ENCODE data around the gene HOXC9.

The HOXC9 gene

DNA sequence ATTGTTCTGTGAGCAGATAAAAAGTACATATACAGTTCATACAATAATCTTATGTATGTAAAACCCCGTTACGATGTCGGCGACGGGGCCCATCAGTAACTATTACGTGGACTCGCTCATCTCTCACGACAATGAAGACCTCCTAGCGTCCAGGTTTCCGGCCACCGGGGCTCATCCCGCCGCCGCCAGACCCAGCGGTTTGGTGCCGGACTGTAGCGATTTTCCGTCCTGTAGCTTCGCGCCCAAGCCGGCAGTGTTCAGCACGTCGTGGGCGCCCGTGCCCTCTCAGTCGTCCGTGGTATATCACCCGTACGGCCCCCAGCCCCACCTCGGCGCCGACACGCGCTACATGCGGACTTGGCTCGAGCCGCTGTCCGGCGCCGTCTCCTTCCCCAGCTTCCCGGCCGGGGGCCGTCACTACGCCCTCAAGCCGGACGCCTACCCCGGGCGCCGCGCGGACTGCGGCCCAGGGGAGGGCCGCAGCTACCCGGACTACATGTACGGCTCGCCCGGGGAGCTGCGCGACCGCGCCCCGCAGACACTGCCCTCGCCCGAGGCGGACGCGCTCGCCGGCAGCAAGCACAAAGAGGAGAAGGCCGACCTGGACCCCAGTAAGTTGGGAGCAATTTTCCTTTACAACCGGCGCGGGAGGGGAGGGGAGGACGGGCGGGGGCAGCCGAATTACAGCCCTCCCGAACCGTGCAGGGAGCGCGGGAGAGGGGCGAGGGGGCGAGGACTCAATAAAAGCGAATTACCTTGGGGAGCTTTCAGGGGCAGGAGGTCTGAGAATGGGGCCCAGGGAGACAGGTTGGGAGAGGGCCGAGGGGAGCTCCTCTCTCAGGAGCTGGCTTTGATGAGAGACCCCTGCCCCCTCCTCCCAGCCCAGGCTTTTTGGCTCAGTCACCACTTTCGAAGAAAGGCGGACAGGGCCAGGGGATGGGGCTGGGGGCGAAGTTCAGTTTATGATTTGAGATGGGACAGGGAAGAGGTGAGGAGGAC is at the start of gene HOXC9:
Gene HOXC9 (plus strand): TSS at position 46 of the 999 bp plus-strand sequence. CDS start 28 bp downstream, at position 74.
- Histone ChIP-seq H3K79me2 (ENCODE audit: control insufficient read depth, insufficient read depth, low read length, unreplicated experiment) (peaks cover 3% of the 10 kb centered on the region), H3K27ac (ENCODE audit: low read depth, low read length) (peak within 1 kb of the TSS; percentile 37; the same call in 1 of the 2 replicates), H3K4me3 (ENCODE audit: low read depth, low read length) (peak within 1 kb of the TSS; percentile 84), H2AFZ (ENCODE audit: low read length, unreplicated experiment) (peak within 1 kb of the TSS; percentile 62), H3K36me3 (ENCODE audit: insufficient read depth, low read length) (no peaks in the 10 kb centered on the region), H3K27me3 (ENCODE audit: insufficient read depth, low read length) (peaks cover 33% of the 10 kb centered on the region), H3K4me1 (ENCODE audit: control insufficient read depth, insufficient read depth, low read length, unreplicated experiment) (peaks cover 2% of the 10 kb centered on the region)

DNA sequence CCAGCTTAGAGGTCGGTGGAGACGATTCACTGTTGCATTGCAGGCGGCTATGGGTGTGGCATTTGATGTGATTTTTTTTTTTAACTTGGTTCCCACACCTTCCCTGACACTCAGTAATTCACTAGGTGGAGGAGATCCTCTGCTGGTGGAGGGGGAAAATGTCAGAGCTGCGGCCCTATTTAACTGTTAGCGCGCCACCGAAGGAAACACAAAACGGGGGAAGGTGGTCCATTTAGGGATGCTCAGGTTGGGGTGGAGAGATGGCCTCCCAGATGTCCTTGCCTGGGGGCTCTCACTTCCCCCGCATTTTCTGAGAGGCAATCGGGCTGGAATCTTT is 49.6 kb upstream of the HOXC9 start:
- Histone ChIP-seq H3K4me1 (ENCODE audit: control insufficient read depth, insufficient read depth, low read length, unreplicated experiment) (no peaks in the 10 kb centered on the region), H3K36me3 (ENCODE audit: insufficient read depth, low read length) (no peaks in the 10 kb centered on the region), H3K27ac (ENCODE audit: low read depth, low read length) (no peak overlapping the region), H2AFZ (ENCODE audit: low read length, unreplicated experiment) (no peak overlapping the region), H3K79me2 (ENCODE audit: control insufficient read depth, insufficient read depth, low read length, unreplicated experiment) (no peaks in the 10 kb centered on the region), H3K27me3 (ENCODE audit: insufficient read depth, low read length) (peaks cover 100% of the 10 kb centered on the region), H3K4me3 (ENCODE audit: low read depth, low read length) (no peak overlapping the region)

DNA sequence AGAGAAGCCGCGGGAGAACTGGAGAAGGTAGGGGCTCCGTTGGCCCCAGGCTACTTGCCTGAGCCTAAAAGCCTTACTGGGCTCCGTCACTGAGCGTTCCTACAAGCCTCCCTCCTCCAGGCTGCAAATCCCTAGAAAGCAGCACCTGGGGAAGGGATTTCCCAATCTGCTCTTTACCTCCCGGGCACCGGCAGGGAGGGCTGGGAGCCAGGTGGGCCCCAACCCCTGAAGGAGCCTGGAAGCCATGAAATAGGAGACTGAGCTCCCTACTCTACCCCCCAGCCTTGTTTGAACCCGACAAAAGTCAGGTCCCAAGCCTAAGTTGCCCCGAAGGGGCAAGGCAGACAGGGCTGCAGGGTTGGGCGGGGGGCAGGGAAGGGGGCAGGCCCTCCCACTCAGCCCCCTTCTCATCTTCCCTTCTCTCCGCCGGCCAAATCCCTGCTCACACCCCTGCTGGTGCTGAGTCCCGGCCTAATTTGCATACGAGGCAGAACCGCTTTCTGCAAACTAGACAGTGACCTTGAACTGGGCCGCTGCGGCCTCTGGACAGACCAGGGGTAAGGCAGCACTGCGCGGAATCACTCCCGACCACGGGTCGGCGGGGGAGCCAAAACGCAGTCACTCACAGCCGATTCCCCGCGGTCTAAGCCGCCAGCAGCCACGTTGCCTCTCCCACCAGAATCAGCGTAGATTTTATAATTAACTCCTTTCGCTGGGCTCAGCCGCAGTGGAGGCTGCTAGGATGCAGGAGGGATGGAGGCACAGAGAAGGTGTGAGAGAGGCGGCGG is 49.0 kb upstream of the HOXC9 start:
- Histone ChIP-seq H2AFZ (ENCODE audit: low read length, unreplicated experiment) (no peak overlapping the region), H3K4me3 (ENCODE audit: low read depth, low read length) (no peak overlapping the region), H3K4me1 (ENCODE audit: control insufficient read depth, insufficient read depth, low read length, unreplicated experiment) (no peaks in the 10 kb centered on the region), H3K36me3 (ENCODE audit: insufficient read depth, low read length) (no peaks in the 10 kb centered on the region), H3K27me3 (ENCODE audit: insufficient read depth, low read length) (peaks cover 100% of the 10 kb centered on the region), H3K79me2 (ENCODE audit: control insufficient read depth, insufficient read depth, low read length, unreplicated experiment) (no peaks in the 10 kb centered on the region), H3K27ac (ENCODE audit: low read depth, low read length) (no peak overlapping the region)

DNA sequence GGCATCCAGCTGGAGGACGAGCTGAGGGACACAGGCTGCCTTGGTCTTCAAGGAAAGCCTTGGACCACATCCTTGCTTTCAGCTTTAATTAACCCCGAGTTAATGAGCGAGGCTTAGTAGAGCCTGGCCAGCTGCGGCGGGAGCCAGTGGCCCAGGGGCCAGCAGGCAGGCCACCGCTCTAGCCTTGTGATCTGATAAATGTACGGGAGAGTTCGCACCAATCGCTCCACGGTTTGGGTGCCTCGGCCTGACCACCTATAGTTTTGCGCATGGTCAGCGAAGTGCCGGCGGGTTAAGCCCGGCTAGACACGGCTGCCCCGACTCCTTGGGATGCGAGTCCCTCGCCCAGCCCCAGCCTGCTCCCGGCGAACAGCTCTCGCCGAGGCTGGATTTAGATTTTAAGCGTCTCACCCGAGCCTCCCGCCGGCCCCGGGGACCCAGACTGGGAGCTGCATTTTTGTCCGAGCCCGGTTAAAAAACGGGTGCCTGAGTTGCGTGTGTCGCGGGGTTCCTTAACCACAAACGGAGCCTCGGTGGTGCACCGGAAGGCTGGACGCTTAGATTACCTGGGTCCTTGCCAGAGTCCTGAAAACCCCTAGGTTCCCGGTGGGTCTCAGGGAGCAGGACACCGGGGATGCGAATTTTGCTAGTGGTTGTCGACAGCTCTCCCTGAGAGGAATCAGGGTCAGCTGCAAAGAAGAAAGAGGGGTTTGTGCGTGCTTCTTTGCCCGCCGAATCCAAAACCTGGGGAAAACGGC is 48.2 kb upstream of the HOXC9 start:
- peaks cover 100% of the 10 kb centered on the region for H3K27me3 ChIP-seq (ENCODE audit: insufficient read depth, low read length)
- H3K36me3 ChIP-seq (ENCODE audit: insufficient read depth, low read length), result no peaks in the 10 kb centered on the region
- H3K4me1 ChIP-seq (ENCODE audit: control insufficient read depth, insufficient read depth, low read length, unreplicated experiment), result no peaks in the 10 kb centered on the region
- no peaks in the 10 kb centered on the region for H3K79me2 ChIP-seq (ENCODE audit: control insufficient read depth, insufficient read depth, low read length, unreplicated experiment)
- H3K4me3 ChIP-seq (ENCODE audit: low read depth, low read length), result no peak overlapping the region
- H3K27ac ChIP-seq (ENCODE audit: low read depth, low read length), result no peak overlapping the region
- no peak overlapping the region for H2AFZ ChIP-seq (ENCODE audit: low read length, unreplicated experiment)

DNA sequence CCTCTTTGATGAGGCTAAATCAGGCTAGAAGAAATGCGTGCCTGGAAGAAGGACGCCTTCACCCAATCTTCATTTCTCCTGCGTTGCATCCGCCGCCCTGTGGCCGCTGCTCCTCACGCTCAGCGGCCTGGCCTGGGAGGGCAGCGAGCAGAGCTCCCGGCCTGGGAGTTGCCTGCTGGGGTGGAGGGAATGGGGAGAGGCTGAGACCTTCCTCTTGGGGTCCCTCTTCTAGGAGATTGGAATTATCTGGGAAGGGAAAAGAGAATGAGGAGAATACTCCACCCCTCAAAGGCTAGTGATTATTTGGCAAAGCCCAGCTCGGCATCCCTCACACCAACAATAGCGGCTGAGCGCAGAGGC is 47.6 kb upstream of the HOXC9 start:
- no peak overlapping the region for H2AFZ ChIP-seq (ENCODE audit: low read length, unreplicated experiment)
- no peaks in the 10 kb centered on the region for H3K79me2 ChIP-seq (ENCODE audit: control insufficient read depth, insufficient read depth, low read length, unreplicated experiment)
- H3K36me3 ChIP-seq (ENCODE audit: insufficient read depth, low read length), result no peaks in the 10 kb centered on the region
- H3K27me3 ChIP-seq (ENCODE audit: insufficient read depth, low read length), result peaks cover 100% of the 10 kb centered on the region
- no peak overlapping the region for H3K4me3 ChIP-seq (ENCODE audit: low read depth, low read length)
- no peaks in the 10 kb centered on the region for H3K4me1 ChIP-seq (ENCODE audit: control insufficient read depth, insufficient read depth, low read length, unreplicated experiment)
- H3K27ac ChIP-seq (ENCODE audit: low read depth, low read length), result no peak overlapping the region

DNA sequence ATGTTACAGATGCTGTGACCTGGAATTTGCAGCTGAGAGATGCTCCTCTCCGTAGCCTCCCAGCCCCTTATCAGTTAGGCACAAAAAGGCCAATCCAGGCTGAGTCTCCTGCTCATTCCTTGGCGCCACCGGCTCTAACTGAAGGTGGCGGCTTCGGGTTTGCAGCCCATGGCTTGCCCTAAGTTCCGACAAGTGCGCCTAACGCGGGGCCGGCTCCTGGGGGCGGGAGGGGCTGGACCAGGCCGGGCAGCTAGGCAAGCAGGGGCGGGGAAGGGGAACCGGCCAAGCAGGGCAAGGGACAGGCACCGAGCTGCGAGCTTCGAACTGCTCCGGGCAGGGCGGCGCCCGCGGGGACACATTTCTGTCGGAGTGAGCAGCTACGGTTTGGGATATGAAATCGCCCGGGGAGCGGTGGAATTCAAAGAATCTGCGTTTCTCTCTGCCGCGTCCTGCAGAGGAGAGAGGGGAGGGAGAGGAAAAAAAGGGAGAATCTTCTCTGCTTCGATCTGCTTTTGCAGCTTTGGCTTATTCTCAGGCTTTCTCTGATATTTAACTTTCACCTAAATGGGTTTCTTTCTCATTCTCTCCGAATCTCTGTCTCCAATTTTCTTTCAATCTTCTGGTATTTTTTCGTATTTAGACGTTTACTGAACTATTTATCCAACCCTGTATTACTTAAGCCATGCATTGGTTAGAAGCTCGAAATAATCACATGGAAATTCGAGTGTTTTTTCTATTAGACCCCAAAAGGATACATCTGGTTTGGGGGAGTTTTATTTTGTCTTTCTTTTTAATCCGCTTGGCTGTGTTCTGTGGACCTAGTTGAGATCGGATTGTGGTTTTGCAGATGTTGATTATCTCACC is 46.9 kb upstream of the HOXC9 start:
- H2AFZ ChIP-seq (ENCODE audit: low read length, unreplicated experiment), result no peak overlapping the region
- H3K79me2 ChIP-seq (ENCODE audit: control insufficient read depth, insufficient read depth, low read length, unreplicated experiment), result no peaks in the 10 kb centered on the region
- H3K27ac ChIP-seq (ENCODE audit: low read depth, low read length), result no peak overlapping the region
- H3K36me3 ChIP-seq (ENCODE audit: insufficient read depth, low read length), result no peaks in the 10 kb centered on the region
- H3K4me1 ChIP-seq (ENCODE audit: control insufficient read depth, insufficient read depth, low read length, unreplicated experiment), result no peaks in the 10 kb centered on the region
- H3K27me3 ChIP-seq (ENCODE audit: insufficient read depth, low read length), result peaks cover 100% of the 10 kb centered on the region
- H3K4me3 ChIP-seq (ENCODE audit: low read depth, low read length), result no peak overlapping the region

DNA sequence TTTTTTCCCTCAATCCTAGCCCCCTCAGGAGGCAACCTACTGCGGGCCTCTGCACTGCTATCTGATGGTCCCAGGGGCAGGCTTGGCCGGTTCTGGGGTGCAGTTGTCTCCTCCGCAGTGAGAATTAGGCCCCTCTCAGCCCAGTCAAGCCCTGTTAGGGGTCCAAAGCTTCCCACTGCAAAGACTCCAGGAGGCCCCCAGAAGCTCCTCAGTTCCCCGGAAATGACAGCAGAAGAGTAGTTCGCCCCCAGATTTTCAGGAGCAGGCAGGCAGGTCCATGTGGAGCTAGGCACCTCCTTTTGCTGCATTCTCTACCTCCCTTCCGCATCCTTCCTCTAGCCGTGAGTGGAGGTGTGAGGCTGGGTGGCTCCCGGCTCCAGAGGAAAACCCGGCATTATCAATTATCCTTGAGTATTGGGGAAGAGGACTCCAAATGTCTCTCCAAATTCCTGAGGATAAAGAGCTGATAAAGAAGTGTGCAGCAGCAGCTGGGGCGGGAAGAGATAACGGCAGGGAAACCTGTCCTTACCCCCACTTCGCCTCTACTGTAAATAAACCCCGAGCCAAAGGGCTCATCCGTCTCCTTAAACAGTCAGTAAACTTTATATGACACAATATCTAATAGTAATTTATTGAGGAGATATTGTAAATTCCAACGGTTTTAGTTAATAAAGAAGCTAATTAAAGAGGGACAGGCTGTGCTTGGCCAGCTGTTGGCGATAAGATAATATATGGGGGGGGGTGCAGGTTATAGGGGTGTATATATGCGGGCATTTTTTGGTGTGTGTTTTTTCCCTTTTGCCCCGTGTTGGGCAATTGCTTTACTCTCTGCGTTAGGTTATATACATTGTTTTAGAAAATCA is 45.9 kb upstream of the HOXC9 start:
- Histone ChIP-seq H2AFZ (ENCODE audit: low read length, unreplicated experiment) (no peak overlapping the region), H3K4me3 (ENCODE audit: low read depth, low read length) (no peak overlapping the region), H3K4me1 (ENCODE audit: control insufficient read depth, insufficient read depth, low read length, unreplicated experiment) (no peaks in the 10 kb centered on the region), H3K36me3 (ENCODE audit: insufficient read depth, low read length) (no peaks in the 10 kb centered on the region), H3K27ac (ENCODE audit: low read depth, low read length) (no peak overlapping the region), H3K79me2 (ENCODE audit: control insufficient read depth, insufficient read depth, low read length, unreplicated experiment) (no peaks in the 10 kb centered on the region), H3K27me3 (ENCODE audit: insufficient read depth, low read length) (peaks cover 100% of the 10 kb centered on the region)

DNA sequence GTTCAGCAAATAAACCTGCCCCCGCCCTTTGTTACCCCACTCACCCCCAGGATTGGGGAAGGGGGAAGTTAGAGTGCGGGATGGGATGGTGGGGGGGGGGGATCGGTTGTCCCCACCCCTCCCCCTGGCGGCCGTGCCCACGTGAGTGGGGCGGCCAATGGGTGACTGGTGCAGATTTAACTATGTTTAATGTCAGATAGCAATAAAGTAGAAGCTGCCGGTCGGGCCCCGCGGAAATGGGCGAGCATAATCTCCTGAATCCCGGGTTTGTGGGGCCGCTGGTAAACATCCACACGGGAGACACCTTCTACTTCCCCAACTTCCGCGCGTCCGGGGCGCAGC is 45.3 kb upstream of the HOXC9 start, which contains the start of gene HOXC12:
Gene HOXC12 (plus strand): TSS at position 210 of the 342 bp plus-strand sequence. CDS start 27 bp downstream, at position 237.
- no peak within 1 kb of the TSS for H3K27ac ChIP-seq (ENCODE audit: low read depth, low read length)
- no peak within 1 kb of the TSS for H3K4me3 ChIP-seq (ENCODE audit: low read depth, low read length)
- no peaks in the 10 kb centered on the region for H3K4me1 ChIP-seq (ENCODE audit: control insufficient read depth, insufficient read depth, low read length, unreplicated experiment)
- H3K79me2 ChIP-seq (ENCODE audit: control insufficient read depth, insufficient read depth, low read length, unreplicated experiment), result no peaks in the 10 kb centered on the region
- H3K27me3 ChIP-seq (ENCODE audit: insufficient read depth, low read length), result peaks cover 100% of the 10 kb centered on the region
- H3K36me3 ChIP-seq (ENCODE audit: insufficient read depth, low read length), result no peaks in the 10 kb centered on the region
- no peak within 1 kb of the TSS for H2AFZ ChIP-seq (ENCODE audit: low read length, unreplicated experiment)

DNA sequence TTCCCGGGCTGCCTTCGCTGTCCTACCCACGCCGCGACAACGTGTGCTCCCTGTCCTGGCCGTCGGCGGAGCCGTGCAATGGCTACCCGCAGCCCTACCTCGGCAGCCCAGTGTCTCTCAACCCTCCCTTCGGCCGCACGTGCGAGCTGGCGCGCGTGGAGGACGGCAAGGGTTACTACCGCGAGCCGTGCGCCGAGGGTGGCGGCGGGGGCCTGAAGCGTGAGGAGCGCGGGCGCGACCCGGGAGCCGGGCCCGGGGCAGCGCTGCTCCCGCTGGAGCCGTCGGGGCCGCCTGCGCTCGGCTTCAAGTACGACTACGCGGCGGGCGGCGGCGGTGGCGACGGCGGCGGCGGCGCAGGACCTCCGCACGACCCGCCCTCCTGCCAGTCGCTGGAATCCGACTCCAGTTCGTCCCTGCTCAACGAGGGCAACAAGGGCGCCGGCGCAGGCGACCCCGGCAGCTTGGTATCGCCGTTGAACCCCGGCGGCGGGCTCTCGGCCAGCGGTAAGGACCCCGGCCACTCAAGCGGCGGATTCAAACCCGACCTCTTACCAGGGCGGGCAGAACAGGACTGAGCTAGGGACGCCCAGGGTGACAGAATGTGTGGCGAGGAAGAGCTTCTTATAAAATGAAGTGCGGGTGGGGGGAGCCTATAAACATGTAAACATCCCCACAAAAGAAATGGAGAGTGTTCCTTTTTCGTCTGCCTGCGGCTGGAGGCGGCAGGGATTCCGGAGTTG is 44.8 kb upstream of the HOXC9 start:
- peaks cover 100% of the 10 kb centered on the region for H3K27me3 ChIP-seq (ENCODE audit: insufficient read depth, low read length)

More for the DNA sequence above, 44.8 kb upstream of the HOXC9 start:
- Histone ChIP-seq H3K36me3 (ENCODE audit: insufficient read depth, low read length) (no peaks in the 10 kb centered on the region), H3K79me2 (ENCODE audit: control insufficient read depth, insufficient read depth, low read length, unreplicated experiment) (no peaks in the 10 kb centered on the region), H3K4me1 (ENCODE audit: control insufficient read depth, insufficient read depth, low read length, unreplicated experiment) (no peaks in the 10 kb centered on the region), H3K4me3 (ENCODE audit: low read depth, low read length) (no peak overlapping the region), H2AFZ (ENCODE audit: low read length, unreplicated experiment) (no peak overlapping the region), H3K27ac (ENCODE audit: low read depth, low read length) (no peak overlapping the region)

All from ACC112 (cell line).